Left cardiac atrium (tissue), 4 donors: ENCODE results near the gene PEPD. TPM values are rescaled to one million over a fixed set of nuclear protein-coding genes. Genes with fewer than 3 reads are reported as not detected.

Experiments
- ATAC-seq, 2 donors: fragments of 200-7000 bp; cut with Tn5 transposase; one replicate each; pipeline ENCODE4 v1.9.1; 2020; ENCODE audit warnings: mild to moderate bottlenecking in 2 of 2, moderate library complexity in 2 of 2
- DNase-seq: peaks from one replicate; pipeline ENCODE4 v3.0.0-alpha.2; 2020
- intact Hi-C, 2 donors: fragments of 100-400 bp; cut with DNase I; formaldehyde crosslinking; loops; one replicate each; pipeline versions ENCODE4 v1.14.1 to v1.15.1; 2022 to 2023
- total RNA-seq, 2 donors: library from RNA; stranded (reverse); fragmentation: NEBNext Ultra II Directional; extraction: Animal tissue kit (Norgen Biotek cat#: 25700); gene quantifications; one replicate each; pipeline ENCODE4 v1.2.1, GENCODE V29; 2021
- donor health status: DM: no; HTN: yes; CAD: no.
- donor health status: DM: no; HTN: yes; CAD: no; lungs with severe emphysema.
- donor health status: DM: yes; HTN: yes; CAD: no.
- donor health status: Dilated cardiomyopathy.

The PEPD gene
- total RNA-seq, 2 donors from 2014 or later = 40.3 to 51.7 TPM

- peak; percentile 14 for DNase-seq
- ATAC-seq = no peak
- intact Hi-C loops = no loop called here
Observed at GRCh38 chr19:33447336-33448158, 74.0 kb downstream of the PEPD start.

- intact Hi-C loops = no loop called here
- DNase-seq (peak; percentile 5), ATAC-seq (no peak)
Observed at GRCh38 chr19:33446330-33447293, 75.0 kb downstream of the PEPD start.

- ATAC-seq = no peak
- peak; percentile 1 for DNase-seq
- intact Hi-C loops = no loop called here
Observed at GRCh38 chr19:33445442-33446329, 75.9 kb downstream of the PEPD start.

DNA sequence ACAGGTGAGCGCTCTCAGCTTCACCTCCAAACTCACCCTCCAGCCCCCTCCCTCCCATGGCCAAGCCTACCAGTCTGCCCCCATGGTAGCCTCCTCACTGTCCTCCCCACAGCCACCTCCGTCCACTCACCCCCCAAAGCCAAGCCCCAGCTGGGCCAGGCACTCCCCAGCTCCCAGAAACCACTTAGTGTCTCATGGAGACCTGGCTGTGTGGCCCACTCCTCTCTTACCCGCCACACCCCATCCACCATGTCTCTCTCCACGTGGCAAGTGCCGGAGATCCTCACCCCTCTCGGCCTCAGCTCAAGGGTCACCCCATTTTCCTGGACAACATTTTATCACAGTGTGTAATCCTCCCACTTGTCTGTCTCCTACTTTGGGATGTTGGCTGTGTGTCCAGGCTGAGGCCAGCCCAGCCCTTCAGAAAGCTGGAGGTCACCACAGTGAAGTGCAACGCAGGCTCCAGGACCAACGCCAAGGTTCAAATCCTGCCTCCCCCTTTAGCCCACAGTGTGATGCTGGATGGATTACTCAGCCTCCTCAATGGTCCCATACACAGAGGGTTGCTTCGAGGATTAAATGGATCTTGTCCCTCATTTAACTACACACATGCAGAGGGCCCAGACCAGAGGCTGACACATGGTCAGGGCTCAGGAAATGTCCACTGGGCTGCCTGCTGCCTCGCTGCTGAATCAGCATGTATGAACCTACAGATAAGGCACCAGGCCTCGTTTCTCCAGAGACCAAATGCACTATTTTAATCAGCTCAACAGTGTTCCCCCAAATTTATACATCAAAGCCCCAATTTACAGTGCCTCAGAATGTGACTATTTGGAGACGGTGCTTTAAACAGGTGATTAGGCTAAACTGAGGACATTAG lies 76.8 kb downstream of the PEPD start:
- DNase-seq = peak; percentile 5

DNA sequence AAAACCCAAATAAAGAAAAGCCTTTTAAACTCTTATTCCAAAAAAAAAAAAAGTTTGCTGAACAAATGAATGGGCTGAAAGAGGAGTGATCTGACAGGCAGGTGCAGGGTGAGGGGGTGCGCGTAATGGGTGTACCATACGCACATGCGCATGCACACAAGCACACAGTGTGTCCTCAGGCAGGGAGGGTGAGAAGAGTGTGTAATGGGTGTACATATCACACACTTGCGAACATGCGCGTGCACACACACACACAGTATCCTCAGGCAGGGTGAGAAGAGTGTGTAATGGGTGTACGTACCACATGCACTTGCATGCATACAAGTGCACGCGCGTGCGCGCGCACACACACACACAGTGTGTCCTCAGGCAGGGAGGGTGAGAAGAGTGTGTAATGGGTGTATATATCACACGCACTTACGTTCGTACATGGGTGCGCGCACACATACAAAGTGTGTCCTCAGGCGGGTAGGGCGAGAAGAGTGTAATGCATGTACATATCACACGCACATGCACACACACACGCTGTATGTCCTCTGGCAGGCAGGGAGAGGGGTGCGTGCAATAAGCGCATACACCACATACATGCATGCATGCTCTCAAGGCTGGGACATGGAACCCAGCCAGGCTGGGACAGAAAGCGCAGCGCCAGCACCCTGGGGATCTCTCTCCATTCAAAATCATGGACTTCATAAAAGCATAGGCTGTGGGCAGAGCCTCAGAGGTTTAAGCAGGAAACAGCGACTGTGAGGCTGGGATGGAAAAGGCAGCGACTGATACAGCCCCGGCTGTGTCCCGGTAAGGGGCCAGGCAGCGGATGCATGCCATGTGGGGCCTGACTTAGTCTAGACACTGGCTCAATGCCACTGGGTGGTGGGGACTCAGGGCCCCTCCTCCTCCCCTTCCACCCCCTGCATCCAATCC lies 77.7 kb downstream of the PEPD start:
- ATAC-seq (no peak), DNase-seq (peak; percentile 11)
- intact Hi-C loops = no loop called here

More for the DNA sequence above, 76.8 kb downstream of the PEPD start:
- no peak for ATAC-seq
- intact Hi-C loops = no loop called here

DNA sequence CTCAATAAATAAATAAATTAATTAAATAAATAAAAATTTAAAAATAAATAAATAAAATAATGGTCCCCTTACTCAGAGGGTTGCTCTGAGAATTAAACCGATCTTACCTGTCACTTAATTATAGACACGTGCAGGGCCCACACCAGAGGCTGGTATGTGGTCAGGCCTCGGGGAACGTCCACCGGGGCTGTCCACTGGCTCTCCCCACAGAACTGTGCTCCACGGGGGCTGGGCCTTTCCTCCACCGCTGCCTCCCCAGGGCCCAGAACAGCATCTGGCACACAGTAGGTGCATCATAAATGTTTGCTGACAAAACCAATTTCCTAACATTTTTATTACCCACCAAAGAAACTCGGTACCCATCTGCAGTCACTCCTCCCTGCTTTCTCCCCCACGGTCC lies 78.9 kb downstream of the PEPD start:
- no peak for ATAC-seq
- intact Hi-C loops = no loop called here
- peak; percentile 5 for DNase-seq

- DNase-seq = peak; percentile 3
- intact Hi-C loops = no loop called here
- ATAC-seq = no peak
Observed at GRCh38 chr19:33441828-33442227, 79.8 kb downstream of the PEPD start.

DNA sequence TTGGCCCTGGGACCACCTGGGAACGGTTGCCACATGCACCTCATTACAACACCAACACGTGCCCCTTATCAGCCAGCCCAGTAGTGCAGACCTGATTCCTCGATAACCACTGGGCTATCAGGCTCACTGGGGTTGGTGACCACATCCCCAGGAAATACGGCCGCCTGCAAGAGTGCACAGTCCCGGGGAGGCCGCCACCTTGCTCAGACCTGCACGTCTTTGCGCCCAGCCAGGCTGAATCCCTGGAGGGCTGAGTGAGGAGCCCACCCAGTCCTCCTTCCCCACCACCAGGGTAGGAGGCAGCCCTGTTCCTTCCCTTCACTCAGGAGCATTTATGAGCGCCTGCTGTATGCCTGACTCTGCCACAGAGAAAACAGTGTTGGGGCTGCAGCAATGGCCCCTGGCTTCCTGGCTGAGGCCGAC lies 80.3 kb downstream of the PEPD start:
- intact Hi-C loops = no loop called here
- peak; percentile 17 for DNase-seq
- no peak for ATAC-seq

DNA sequence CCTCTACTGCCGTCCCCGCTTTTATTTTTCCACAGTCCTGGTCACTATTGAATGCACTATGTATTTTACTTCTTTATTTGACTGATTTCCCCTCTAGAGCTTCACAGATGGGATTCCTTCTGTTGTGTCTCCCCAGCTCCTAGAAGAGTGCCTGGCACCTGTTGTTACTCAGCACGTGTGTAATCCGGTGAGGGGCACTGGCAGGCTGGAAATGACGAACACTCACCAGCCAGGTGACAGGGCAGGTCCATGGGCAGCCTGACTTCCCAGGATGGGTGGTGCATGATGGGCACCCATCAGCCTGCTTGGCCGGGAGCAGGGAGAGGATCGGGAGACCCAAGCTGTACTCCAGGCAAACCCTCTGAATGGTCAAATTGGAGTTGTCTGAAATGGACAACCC lies 80.9 kb downstream of the PEPD start:
- ATAC-seq (no peak), DNase-seq (peak; percentile 4)
- intact Hi-C loops = no loop called here

- intact Hi-C loops = no loop called here
- ATAC-seq = no peak
Observed at GRCh38 chr19:33440241-33440640, 81.3 kb downstream of the PEPD start.

GRCh38 chr19:33438987-33439781 lies 82.4 kb downstream of the PEPD start:
- intact Hi-C loops = no loop called here
- peak; percentile 11 for DNase-seq
- no peak for ATAC-seq

More at GRCh38 chr19:33440241-33440640, 81.3 kb downstream of the PEPD start:
- DNase-seq = peak; percentile 3

GRCh38 chr19:33437821-33438671 lies 83.5 kb downstream of the PEPD start:
- ATAC-seq (no peak), DNase-seq (peak; percentile 16)
- intact Hi-C loops = no loop called here

GRCh38 chr19:33437393-33437820 lies 84.2 kb downstream of the PEPD start:
- peak; percentile 2 for DNase-seq
- no peak for ATAC-seq
- intact Hi-C loops = no loop called here

DNA sequence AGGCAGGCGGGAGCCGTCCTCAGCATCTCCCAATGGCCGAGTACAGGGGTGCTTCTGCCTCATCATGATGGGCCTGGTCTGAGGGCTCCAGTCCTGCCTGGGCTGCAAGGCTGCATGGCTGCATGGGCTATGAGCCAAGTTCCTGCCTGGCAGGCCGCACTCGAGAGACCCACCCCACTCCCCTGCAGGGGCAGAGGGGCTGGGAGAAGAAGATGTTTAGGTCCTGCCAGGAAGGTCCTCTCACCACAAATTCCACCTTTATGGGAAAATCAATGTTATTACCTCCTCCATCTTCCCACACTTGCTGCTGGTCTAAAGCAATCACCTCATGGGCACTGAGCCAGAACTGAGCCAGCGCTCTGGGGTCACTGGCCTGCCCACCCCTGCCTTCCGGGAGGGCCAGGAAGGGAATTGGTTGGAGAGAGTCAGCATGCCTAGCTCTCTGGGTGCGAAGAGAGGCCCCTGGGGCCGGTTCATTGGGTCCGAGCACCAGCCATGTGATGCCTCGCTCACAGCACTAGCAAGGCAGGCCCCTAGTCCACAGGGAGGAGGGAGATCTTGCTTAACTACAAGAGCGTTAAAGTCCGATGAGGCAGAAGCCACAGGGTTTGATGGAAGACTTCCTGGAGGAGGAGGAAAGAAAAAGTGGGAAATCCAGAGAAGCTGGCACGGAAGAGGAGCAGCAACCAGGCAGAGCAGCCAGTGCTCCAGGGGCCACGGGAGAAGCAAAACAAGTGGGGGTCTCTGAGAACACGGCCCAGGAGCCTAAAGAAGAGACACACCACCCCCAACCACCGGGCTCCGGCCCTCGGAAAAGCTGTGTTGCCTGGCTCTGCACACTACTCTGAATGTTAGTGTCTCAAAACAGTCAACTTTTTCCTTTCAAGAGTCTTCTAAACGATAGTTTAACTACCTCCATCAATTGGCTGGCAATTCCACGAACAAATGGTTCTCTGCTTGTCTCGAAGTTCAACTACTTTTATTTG lies 84.9 kb downstream of the PEPD start:
- ATAC-seq = no peak
- peak; percentile 7 for DNase-seq
- intact Hi-C loops = no loop called here
